Stimulated activated CD4-positive, alpha-beta T cell treated with anti-CD3 and anti-CD28 coated beads, TNF-alpha, amount 100 ng/mL, for 4 hours (primary cell): ENCODE measurements around the gene SGCG.
"Not testable (repeated sequence)": the region's sequence is repeated elsewhere in the genome, so short reads cannot be mapped to it uniquely, and the experiment has no call there.

Source experiments
- DNase-seq, 3 experiments: peaks; one replicate each; pipeline ENCODE4 v3.0.0-alpha.2; 2020; ENCODE audit warnings: low read depth in 3 of 3

SGCG gene

DNA sequence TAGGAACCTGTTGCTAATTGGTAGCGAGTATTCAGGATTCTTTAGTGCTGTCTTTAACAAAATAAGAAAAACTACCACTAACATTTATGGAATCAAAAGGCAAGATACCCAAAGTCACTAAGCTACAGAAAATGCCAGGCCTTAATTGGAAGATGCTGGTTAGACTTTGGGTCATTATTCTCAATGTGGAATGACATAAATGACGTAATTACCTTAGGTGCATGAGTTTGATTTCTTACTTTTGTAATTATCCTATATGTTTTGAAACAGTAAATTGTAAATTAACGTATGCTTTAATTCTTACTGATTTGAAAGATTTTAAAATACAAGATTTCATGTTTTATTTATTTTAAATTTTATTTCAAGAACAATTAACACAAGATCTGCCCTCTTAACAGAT lies 25.0 kb downstream of the SGCG start:
- DNase-seq = no peak

DNA sequence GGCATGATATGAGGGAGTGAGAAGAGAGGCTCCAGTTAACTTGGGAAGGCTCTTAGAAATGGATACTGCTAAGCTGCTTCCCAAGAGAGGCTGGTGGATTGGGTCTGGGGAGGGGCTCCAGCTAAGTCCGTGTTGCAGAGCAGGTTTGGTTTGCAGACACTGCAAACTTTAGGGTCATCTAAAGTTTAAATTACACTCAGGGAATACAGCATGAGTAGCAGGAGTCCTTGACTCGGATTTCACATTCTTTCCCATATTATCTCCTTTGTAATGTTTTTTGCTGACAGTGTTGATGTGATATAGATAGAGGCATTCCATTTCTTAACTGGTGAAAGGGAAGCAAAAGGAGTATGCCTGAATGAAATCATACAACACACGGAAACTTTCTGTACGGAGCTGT lies 31.9 kb downstream of the SGCG start:
- DNase-seq = no peak

DNA sequence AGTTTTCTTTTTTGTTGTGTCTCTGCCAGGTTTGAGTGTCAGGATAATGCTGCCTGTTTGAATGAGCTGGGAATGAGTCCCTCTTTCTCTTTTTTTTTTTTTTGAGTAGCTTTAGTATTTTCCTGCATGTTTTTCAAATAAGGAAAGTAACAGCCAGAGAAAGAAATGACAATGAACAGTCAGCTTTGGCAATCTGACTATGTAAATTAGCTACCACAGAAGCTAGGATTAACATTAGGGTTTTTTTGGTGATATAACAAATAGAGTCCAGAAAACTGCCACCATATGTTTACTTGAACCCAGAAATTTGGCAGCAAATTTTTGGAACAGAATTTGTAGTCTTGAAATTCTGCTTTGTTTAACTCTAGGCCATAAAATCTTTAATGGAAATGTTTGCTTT lies 50.5 kb downstream of the SGCG start:
- DNase-seq = no peak

- DNase-seq = no peak
These were observed 55.2 kb downstream of the SGCG start for GRCh38 chr13:23235994-23236393.

DNA sequence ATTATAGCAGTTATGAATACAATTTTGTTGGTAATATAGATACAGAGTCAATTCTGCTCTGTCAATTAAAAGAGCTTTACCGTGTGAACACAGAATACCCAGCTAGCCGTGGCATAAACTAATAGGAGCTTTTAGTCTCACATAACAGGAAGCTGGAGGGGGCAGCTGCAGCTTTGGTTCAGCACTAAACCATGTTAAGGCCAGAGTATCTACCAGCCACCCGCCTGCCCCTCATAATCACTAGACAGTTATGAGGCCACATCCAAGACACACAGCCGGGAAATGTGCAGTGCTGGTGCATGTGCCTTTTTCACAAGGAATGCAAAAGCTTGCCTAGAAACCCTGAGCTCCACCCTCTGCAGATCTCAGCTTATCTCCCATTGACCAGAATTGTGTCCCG lies 62.3 kb downstream of the SGCG start:
- DNase-seq = no peak

GRCh38 chr13:23248410-23248809 lies 67.6 kb downstream of the SGCG start:
- DNase-seq = not testable (repeated sequence)

- no peak for DNase-seq
These were observed 73.7 kb downstream of the SGCG start for GRCh38 chr13:23254506-23254905.

GRCh38 chr13:23267571-23267970 lies 86.8 kb downstream of the SGCG start:
- no peak for DNase-seq

DNA sequence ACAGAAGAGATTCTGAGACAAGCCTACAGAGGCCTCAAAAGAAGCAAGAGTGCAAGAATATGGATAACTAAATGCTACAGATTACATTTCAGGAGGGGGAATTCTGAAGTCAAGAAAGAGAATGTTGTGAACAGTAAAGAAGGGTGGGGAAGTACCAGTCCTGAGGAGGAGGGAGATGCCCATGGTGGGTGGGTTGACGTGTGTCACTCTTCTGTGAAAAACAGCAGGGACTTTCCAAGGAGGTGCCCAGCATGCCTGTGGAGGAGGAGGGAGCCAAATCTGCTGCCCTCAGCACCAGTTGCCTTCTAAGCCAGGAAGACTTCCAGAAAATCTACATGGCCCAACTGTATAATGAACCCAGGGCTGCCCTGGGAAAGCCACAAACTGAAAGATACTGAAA lies 87.7 kb downstream of the SGCG start:
- DNase-seq = no peak

DNA sequence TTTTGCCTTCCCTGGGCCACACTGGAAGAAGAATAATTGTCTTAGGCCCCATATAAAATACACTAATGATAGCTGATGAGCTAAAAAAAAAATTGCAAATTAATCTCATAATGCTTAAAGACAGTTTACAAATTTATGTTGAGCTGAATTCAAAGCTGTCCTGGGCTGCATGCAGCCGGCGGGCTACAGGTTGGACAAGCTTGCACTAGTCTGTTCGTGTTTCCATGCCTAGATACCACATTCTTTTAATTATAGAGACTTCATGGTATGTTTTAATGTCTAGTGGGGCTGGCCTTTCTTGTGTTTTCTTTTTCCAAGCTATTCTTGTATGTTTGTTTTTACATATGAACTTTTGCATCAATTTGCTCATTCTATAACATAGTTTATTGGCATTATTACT lies 90.6 kb downstream of the SGCG start:
- DNase-seq = no peak

GRCh38 chr13:23273498-23273897 lies 92.7 kb downstream of the SGCG start:
- no peak for DNase-seq

DNA sequence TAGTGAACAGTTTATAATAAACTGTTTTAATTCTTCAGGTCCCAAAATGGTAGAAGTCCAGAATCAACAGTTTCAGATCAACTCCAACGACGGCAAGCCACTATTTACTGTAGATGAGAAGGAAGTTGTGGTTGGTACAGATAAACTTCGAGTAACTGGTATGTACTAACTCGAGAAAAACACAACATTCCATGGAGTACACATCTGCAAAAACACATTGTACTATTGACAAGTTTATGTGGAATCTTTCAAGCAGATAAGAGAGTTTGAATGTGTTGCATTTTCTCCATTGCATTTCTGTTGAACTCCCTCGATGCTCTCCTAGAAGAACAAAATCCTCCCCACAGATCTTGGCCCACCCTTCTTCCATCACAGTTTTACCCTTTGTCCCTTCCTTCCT lies 98.5 kb downstream of the SGCG start:
- no peak for DNase-seq

- DNase-seq = no peak
These were observed 107.8 kb downstream of the SGCG start for GRCh38 chr13:23288564-23288963.

GRCh38 chr13:23288995-23289394 lies 108.2 kb downstream of the SGCG start:
- no peak for DNase-seq

- no peak for DNase-seq
These were observed 109.2 kb downstream of the SGCG start for GRCh38 chr13:23289917-23290357.

DNA sequence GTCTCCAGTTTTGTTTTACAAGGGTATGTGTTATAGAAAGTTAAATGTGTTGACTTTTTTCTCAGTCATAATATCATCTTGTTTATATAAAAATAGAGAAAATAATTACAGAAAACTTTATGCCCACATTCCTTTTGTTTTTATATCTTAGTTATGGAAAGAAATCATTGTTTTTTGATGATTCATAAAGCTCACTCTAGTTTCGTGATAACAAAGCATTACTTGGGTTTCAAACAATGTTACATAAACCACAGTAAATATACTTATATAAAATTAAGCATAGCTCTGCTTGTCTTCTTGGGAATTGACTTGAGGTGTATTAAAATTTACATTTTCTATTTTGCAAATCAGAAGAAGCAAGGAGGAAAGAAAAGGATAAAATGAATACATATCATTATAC lies 111.8 kb downstream of the SGCG start:
- DNase-seq = no peak

DNA sequence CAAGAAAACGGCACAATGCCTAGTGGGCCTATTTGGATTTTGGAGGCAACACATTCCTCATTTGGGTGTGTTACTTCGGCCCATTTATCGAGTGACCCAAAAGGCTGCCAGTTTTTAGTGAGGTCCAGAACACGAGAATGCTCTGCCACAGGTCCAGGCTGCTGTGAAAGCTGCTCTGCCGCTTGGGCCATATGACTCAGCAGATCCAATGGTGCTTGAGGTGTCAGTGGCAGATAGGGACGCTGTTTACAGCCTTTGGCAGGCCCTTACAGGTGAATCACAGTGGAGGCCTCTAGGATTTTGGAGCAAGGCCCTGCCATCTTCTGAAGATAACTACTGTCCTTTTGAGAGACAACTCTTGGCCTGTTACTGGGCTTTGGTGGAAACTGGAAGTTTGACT lies 134.1 kb downstream of the SGCG start:
- DNase-seq = not testable (repeated sequence)

GRCh38 chr13:23319883-23320224 lies 139.1 kb downstream of the SGCG start:
- DNase-seq = no peak

DNA sequence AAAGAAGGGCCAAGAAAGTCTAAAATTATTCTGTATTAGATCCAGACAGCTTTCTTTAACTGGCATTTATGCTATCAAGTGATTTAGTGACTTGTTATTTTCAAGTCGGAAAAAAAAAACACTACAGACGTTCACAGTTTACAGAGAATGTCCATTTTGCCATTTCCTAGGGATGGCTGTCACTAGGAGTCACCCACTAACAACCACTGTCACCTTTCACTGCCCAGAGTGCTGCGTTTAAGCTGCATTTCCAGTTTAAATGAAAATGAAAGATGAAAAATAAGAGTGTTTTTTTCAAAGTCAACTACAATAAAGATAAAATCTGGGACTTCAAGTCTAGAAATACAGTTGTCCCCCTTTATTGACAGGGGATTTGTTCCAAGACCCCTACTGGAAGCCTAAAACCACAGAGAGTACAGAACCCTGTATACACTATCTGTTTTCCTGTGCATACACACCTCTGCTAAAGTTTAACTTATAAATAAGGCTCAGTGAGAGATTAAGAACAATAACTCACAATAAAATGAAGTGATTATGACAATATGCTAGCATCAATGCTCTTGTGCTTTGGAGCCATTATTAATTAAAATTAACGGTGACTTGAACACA lies 140.3 kb downstream of the SGCG start:
- DNase-seq = no peak

DNA sequence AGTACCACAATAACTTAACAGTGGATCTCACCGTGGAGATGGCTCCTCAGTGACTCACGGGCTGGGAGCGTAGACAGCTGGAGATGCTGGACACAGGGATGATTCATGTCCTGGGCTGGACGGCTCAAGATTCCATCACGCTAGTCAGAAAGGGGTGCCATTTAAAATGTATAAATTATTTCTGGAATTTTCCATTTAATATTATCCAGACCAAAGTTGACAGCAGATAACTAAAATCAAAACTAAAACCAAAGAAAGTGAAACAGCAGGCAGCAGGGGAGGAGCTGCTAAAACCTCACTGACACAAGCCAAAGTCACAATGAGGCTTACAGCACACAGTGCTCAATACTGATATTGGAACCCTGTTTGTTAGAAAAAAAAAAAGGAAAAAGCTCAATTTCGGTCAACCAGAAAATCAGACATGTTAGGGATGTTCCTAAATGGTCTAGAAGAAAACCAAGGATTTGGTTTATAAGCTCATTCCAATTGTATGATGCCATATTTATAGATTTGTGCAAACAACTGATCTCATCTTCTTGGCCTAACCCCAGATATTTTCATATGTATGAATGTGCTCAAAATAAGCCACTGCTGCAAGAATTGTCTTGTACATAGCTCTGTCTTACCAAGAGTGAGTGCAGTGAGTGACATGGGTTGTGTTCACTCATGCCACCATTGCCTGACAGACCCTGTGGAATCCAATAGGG lies 140.9 kb downstream of the SGCG start:
- DNase-seq = no peak

DNA sequence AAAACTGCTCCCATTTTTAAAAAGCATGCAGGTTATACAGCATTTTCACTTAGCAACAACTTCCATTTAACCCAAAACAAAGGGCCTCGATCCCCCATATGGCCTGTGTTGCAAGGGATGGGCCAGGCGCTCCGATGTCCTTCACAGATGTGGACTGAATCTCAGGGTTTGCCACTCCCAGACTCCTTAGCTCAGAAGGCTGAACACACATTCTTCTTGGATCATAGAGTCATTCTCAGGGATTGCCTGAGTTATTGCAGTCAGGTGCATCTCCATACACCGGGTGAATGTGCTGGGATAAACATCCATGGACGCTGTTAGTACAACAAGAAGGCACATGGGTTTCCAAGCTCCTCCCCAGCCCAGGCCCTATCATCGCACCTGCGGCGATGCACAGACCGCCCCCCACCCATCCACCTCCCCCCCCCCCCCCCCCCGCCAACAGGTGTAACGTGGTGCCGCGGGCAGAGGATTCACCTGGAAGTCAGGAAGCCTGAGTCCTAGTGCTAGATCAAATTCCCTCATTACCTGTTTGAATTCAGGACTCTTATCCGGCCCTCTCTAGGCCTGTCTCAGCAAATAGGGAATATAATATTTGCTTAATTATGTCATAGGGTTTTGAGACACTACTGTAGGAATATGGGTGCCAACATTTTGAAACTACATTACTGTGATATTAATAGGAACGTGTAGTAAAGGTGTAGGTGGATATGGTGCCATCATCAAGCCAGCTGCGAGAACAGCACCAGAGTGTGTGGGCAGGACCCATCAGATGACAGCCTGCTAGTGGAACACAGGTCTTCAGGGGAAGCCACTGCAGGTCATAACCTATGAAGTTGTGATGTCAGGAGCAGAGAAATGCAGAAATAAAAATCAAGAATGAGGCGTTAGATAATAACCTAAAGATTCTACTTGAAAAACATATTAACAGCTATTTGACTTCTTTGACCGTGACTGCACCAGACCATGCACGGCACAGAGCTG lies 141.9 kb downstream of the SGCG start:
- DNase-seq = no peak

- DNase-seq = no peak
These were observed 143.3 kb downstream of the SGCG start for GRCh38 chr13:23323946-23324709.
